ENCODE results near the gene LGR4. TPM values are rescaled to one million over a fixed set of nuclear protein-coding genes. Genes with fewer than 3 reads are reported as not detected.
A peak's percentile ranks its signal among the peaks of the same experiment; 100 is the strongest.

Gene LGR4
- total RNA-seq, 4 donors from 2014 or later = 5.5 to 37.6 (median 11.8) TPM

- in situ Hi-C loops (cut with MboI; ENCODE audit: low sequenced_read_pairs in 4 of 4) = loop anchor here in 3 of 4 donors (5.0 to 25.0 kb wide), 5 partner anchors 62 to 312 kb away; partner anchors contain the start of gene CCDC34 (in 2 of the 3)
Observed at GRCh38 chr11:27496461-27496860, 23.9 kb upstream of the LGR4 start.

GRCh38 chr11:27495710-27496300 is 23.2 kb upstream of the LGR4 start:
- TF ChIP-seq CTCF (IDR thresholded peaks at IDR 0.05 in 4 of 5, conservative IDR thresholded peaks at IDR 0.05 in 1 of 5) (no peak), POLR2A (IDR thresholded peaks at IDR 0.05) (no peak)
- H3K4me1 ChIP-seq = peaks cover 19 to 20% of the 10 kb centered on the region in 2 donors
- H3K27ac ChIP-seq = no peak overlapping the region
- intact Hi-C loops (cut with DNase I; ENCODE audit: low total_unique reads) (no loop called here), in situ Hi-C loops (cut with MboI; ENCODE audit: low sequenced_read_pairs in 4 of 4) (loop anchor here in 3 of 4 donors (5.0 to 25.0 kb wide), 5 partner anchors 61 to 311 kb away; partner anchors contain the start of gene CCDC34 (in 2 of the 3))
- ATAC-seq = no peak
- DNase-seq = no peak
- H3K9me3 ChIP-seq = no peaks in the 10 kb centered on the region
- H3K4me3 ChIP-seq = no peak overlapping the region
- peaks cover 0 to 48% of the 10 kb centered on the region in 2 donors for H3K36me3 ChIP-seq
- no peaks in the 10 kb centered on the region for H3K27me3 ChIP-seq

More at GRCh38 chr11:27496461-27496860, 23.9 kb upstream of the LGR4 start:
- ATAC-seq = peak in 1 of 2 donors; percentile 16
- Histone ChIP-seq H3K4me1 (peaks cover 19 to 20% of the 10 kb centered on the region in 2 donors), H3K9me3 (no peaks in the 10 kb centered on the region), H3K4me3 (no peak overlapping the region), H3K36me3 (peaks cover 0 to 49% of the 10 kb centered on the region in 2 donors), H3K27ac (peak overlapping the region in 3 of 4 donors; percentile 5 to 34 (median 6)), H3K27me3 (no peaks in the 10 kb centered on the region)
- no peak for TF ChIP-seq POLR2A (IDR thresholded peaks at IDR 0.05)
- no peak for TF ChIP-seq CTCF (IDR thresholded peaks at IDR 0.05 in 4 of 5, conservative IDR thresholded peaks at IDR 0.05 in 1 of 5)
- no peak for DNase-seq
- intact Hi-C loops (cut with DNase I; ENCODE audit: low total_unique reads) = no loop called here

- in situ Hi-C loops (cut with MboI; ENCODE audit: low sequenced_read_pairs in 4 of 4) (loop anchor here in 1 of 4 donors (25.0 kb wide), 1 partner anchor 127 kb away; the partner anchor contains the start of gene CCDC34), intact Hi-C loops (cut with DNase I; ENCODE audit: low total_unique reads) (loop anchor here (5.0 kb wide), 1 partner anchor 192 kb away; no protein-coding TSS in a partner anchor)
- TF ChIP-seq POLR2A (IDR thresholded peaks at IDR 0.05) (no peak), CTCF (IDR thresholded peaks at IDR 0.05 in 4 of 5, conservative IDR thresholded peaks at IDR 0.05 in 1 of 5) (no peak)
- ATAC-seq (no peak), DNase-seq (no peak)
- H3K9me3 ChIP-seq = no peaks in the 10 kb centered on the region
- H3K36me3 ChIP-seq = peaks cover 0 to 24% of the 10 kb centered on the region in 2 donors
- no peaks in the 10 kb centered on the region for H3K4me1 ChIP-seq
- no peaks in the 10 kb centered on the region for H3K27me3 ChIP-seq
- no peak overlapping the region for H3K27ac ChIP-seq
- H3K4me3 ChIP-seq = no peak overlapping the region
Observed at GRCh38 chr11:27489092-27489491, 16.5 kb upstream of the LGR4 start.

- no peak for ATAC-seq
- H3K4me3 ChIP-seq = no peak overlapping the region
- DNase-seq = no peak
- no peak for TF ChIP-seq CTCF (IDR thresholded peaks at IDR 0.05 in 4 of 5, conservative IDR thresholded peaks at IDR 0.05 in 1 of 5)
- TF ChIP-seq POLR2A (IDR thresholded peaks at IDR 0.05) = no peak
- intact Hi-C loops (cut with DNase I; ENCODE audit: low total_unique reads) = loop anchor here (5.0 kb wide), 1 partner anchor 190 kb away; no protein-coding TSS in a partner anchor
- no peaks in the 10 kb centered on the region for H3K9me3 ChIP-seq
- no peaks in the 10 kb centered on the region for H3K27me3 ChIP-seq
- in situ Hi-C loops (cut with MboI; ENCODE audit: low sequenced_read_pairs in 4 of 4) = loop anchor here in 1 of 4 donors (25.0 kb wide), 1 partner anchor 125 kb away; the partner anchor contains the start of gene CCDC34
- H3K4me1 ChIP-seq = no peaks in the 10 kb centered on the region
- peaks cover 0 to 19% of the 10 kb centered on the region in 2 donors for H3K36me3 ChIP-seq
- no peak overlapping the region for H3K27ac ChIP-seq
Observed at GRCh38 chr11:27487706-27488105, 15.1 kb upstream of the LGR4 start.
